ENCODE results near the gene MOB1B. TPM values are rescaled to one million over a fixed set of nuclear protein-coding genes. Genes with fewer than 3 reads are reported as not detected.

MOB1B gene
- total and polyA plus RNA-seq, 10 of the 15 experiments (the other 5 are each of a cell fraction or from before 2014, with no cell fraction given) = 1.9 to 11.4 (median 6.1) TPM

DNA sequence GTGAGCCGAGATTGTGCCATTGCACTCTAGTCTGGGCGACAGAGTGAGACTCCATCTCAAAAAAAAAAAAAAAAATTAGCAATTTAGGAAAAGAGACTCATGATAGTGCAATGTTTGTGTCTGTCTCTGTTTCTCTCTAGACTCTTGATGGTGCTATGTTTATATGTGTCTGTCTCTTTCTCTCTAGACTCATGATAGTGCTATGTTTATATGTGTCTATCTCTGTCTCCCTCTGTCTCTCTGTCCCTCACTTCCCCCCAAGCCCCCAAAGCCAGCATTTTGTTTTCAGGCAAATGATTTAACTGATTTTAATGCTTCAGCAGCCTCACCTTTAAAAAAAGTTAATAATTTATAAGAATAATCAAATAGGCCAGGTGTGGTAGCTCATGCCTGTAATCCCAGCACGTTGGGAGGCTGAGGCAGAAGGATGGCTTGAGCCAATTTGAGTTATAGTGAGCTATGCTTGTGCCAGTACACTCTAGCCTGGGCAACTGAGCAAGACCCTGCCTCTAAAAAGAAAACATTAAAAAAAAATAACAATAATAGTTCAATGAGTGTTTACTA lies 6.9 kb downstream of the MOB1B start (continued):
- TF ChIP-seq, protein P1, sequence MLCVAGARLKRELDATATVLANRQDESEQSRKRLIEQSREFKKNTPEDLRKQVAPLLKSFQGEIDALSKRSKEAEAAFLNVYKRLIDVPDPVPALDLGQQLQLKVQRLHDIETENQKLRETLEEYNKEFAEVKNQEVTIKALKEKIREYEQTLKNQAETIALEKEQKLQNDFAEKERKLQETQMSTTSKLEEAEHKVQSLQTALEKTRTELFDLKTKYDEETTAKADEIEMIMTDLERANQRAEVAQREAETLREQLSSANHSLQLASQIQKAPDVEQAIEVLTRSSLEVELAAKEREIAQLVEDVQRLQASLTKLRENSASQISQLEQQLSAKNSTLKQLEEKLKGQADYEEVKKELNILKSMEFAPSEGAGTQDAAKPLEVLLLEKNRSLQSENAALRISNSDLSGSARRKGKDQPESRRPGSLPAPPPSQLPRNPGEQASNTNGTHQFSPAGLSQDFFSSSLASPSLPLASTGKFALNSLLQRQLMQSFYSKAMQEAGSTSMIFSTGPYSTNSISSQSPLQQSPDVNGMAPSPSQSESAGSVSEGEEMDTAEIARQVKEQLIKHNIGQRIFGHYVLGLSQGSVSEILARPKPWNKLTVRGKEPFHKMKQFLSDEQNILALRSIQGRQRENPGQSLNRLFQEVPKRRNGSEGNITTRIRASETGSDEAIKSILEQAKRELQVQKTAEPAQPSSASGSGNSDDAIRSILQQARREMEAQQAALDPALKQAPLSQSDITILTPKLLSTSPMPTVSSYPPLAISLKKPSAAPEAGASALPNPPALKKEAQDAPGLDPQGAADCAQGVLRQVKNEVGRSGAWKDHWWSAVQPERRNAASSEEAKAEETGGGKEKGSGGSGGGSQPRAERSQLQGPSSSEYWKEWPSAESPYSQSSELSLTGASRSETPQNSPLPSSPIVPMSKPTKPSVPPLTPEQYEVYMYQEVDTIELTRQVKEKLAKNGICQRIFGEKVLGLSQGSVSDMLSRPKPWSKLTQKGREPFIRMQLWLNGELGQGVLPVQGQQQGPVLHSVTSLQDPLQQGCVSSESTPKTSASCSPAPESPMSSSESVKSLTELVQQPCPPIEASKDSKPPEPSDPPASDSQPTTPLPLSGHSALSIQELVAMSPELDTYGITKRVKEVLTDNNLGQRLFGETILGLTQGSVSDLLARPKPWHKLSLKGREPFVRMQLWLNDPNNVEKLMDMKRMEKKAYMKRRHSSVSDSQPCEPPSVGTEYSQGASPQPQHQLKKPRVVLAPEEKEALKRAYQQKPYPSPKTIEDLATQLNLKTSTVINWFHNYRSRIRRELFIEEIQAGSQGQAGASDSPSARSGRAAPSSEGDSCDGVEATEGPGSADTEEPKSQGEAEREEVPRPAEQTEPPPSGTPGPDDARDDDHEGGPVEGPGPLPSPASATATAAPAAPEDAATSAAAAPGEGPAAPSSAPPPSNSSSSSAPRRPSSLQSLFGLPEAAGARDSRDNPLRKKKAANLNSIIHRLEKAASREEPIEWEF (IDR thresholded peaks at IDR 0.05; ENCODE audit: insufficient replicate concordance, low read depth, low read length) = no peak
- TF ChIP-seq NR2F1 (conservative IDR thresholded peaks at IDR 0.05) = no peak
- no peak for TF ChIP-seq BRCA1 (IDR thresholded peaks at IDR 0.05; ENCODE audit: low read depth, low read length)
- TF ChIP-seq ZBTB4 (CRISPR knock-in tag; IDR thresholded peaks at IDR 0.05) = no peak
- TF ChIP-seq, protein P2, sequence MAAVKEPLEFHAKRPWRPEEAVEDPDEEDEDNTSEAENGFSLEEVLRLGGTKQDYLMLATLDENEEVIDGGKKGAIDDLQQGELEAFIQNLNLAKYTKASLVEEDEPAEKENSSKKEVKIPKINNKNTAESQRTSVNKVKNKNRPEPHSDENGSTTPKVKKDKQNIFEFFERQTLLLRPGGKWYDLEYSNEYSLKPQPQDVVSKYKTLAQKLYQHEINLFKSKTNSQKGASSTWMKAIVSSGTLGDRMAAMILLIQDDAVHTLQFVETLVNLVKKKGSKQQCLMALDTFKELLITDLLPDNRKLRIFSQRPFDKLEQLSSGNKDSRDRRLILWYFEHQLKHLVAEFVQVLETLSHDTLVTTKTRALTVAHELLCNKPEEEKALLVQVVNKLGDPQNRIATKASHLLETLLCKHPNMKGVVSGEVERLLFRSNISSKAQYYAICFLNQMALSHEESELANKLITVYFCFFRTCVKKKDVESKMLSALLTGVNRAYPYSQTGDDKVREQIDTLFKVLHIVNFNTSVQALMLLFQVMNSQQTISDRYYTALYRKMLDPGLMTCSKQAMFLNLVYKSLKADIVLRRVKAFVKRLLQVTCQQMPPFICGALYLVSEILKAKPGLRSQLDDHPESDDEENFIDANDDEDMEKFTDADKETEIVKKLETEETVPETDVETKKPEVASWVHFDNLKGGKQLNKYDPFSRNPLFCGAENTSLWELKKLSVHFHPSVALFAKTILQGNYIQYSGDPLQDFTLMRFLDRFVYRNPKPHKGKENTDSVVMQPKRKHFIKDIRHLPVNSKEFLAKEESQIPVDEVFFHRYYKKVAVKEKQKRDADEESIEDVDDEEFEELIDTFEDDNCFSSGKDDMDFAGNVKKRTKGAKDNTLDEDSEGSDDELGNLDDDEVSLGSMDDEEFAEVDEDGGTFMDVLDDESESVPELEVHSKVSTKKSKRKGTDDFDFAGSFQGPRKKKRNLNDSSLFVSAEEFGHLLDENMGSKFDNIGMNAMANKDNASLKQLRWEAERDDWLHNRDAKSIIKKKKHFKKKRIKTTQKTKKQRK (IDR thresholded peaks at IDR 0.05; ENCODE audit: low read depth, low read length) = no peak
- no peak for TF ChIP-seq BHLHE40 (IDR thresholded peaks at IDR 0.05; ENCODE audit: borderline replicate concordance in 1 of 2, low read depth in 2 of 2, low read length in 1 of 2)
- no peak for TF ChIP-seq WRNIP1 (IDR thresholded peaks at IDR 0.05; ENCODE audit: borderline replicate concordance, low read depth, low read length)
- no peak for TF ChIP-seq SUPT20H (IDR thresholded peaks at IDR 0.05; ENCODE audit: borderline replicate concordance, control insufficient read depth, low read depth, low read length)
- TF ChIP-seq, protein P3, sequence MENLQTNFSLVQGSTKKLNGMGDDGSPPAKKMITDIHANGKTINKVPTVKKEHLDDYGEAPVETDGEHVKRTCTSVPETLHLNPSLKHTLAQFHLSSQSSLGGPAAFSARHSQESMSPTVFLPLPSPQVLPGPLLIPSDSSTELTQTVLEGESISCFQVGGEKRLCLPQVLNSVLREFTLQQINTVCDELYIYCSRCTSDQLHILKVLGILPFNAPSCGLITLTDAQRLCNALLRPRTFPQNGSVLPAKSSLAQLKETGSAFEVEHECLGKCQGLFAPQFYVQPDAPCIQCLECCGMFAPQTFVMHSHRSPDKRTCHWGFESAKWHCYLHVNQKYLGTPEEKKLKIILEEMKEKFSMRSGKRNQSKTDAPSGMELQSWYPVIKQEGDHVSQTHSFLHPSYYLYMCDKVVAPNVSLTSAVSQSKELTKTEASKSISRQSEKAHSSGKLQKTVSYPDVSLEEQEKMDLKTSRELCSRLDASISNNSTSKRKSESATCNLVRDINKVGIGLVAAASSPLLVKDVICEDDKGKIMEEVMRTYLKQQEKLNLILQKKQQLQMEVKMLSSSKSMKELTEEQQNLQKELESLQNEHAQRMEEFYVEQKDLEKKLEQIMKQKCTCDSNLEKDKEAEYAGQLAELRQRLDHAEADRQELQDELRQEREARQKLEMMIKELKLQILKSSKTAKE (IDR thresholded peaks at IDR 0.05; ENCODE audit: low read depth, poor library complexity, severe bottlenecking) = no peak
- no peak for TF ChIP-seq RB1 (IDR thresholded peaks at IDR 0.05; ENCODE audit: borderline replicate concordance)
- no peak for TF ChIP-seq MEF2B (IDR thresholded peaks at IDR 0.05; ENCODE audit: partially characterized antibody, poor library complexity, severe bottlenecking)
- no peak for TF ChIP-seq RUNX3 (IDR thresholded peaks at IDR 0.05; ENCODE audit: low read length)
